H1 (cell line): ENCODE data around the gene IYD. TPM values are rescaled to one million over a fixed set of nuclear protein-coding genes. Genes with fewer than 3 reads are reported as not detected.

Experiments used
- CHD7 ChIP-seq: fragments of 300-600 bp; sonication (generic); IDR thresholded peaks from 2 replicates; pipeline ENCODE4 v1.7.1; 2012; ENCODE audit warnings: low read length, moderate library complexity, mild to moderate bottlenecking, inconsistent platforms; ENCODE audit not compliant: insufficient replicate concordance
- CTCF ChIP-seq, 3 experiments: IDR thresholded peaks; 1 replicate in 2 of 3; 2 replicates in 1 of 3; pipeline versions ENCODE4 v1.5.1 to v1.6.1; 2011; ENCODE audit warnings: low read length in 3 of 3, mild to moderate bottlenecking in 3 of 3, inconsistent platforms in 2 of 3, low read depth in 1 of 3, moderate library complexity in 1 of 3; ENCODE audit not compliant: insufficient read depth in 1 of 3; ENCODE audit errors: control extremely low read depth in 1 of 3
- KDM4A ChIP-seq: IDR thresholded peaks from one replicate; pipeline ENCODE4 v1.7.1; 2012; ENCODE audit warnings: low read depth, mild to moderate bottlenecking, moderate library complexity, low read length, inconsistent platforms; ENCODE audit not compliant: severe bottlenecking
- POLR2A ChIP-seq, 2 experiments: IDR thresholded peaks; 1 replicate in 1 of 2; 2 replicates in 1 of 2; pipeline ENCODE4 v1.6.1; 2011; ENCODE audit warnings: low read depth in 2 of 2, low read length in 2 of 2, mild to moderate bottlenecking in 2 of 2; ENCODE audit errors: control extremely low read depth in 1 of 2
- SP4 ChIP-seq: IDR thresholded peaks from 2 replicates; pipeline ENCODE4 v1.6.1; 2012; ENCODE audit warnings: low read length, inconsistent platforms
- polyA plus RNA-seq, 7 experiments: library from polyadenylated mRNA; depleted of rRNA in 3 of 7; stranded (reverse) in 5 of 7; unstranded in 2 of 7; fragments of >200 nt in 5 of 7; fragments of 200-250 nt in 2 of 7; gene quantifications; 1 replicate in 5 of 7; 2 replicates in 1 of 7; 4 replicates in 1 of 7; pipeline versions ENCODE4 v1.2.1 to v1.2.3, GENCODE V29; 2011 to 2013; ENCODE audit warnings: missing spikeins in 2 of 7, mixed read lengths in 2 of 7
- total RNA-seq: library from RNA; stranded (reverse); fragmentation: NEBNext Ultra II Directional; extraction: Animal tissue kit (Norgen Biotek cat#: 25700); gene quantifications from 2 replicates; pipeline ENCODE4 v1.2.1, GENCODE V29; 2021

IYD gene
- total and polyA plus RNA-seq, 2 of the 8 experiments (the other 6 are each of a cell fraction or from before 2014, with no cell fraction given), result not detected

- TF ChIP-seq CTCF (IDR thresholded peaks at IDR 0.05; ENCODE audit: control extremely low read depth in 1 of 3, insufficient read depth in 1 of 3, low read depth in 1 of 3, low read length in 3 of 3) (no peak), CHD7 (no peak), SP4 (no peak), KDM4A (no peak), POLR2A (IDR thresholded peaks at IDR 0.05; ENCODE audit: control extremely low read depth in 1 of 2, low read depth in 2 of 2, low read length in 2 of 2) (no peak)
Observed at GRCh38 chr6:150373260-150373701, 4.5 kb downstream of the IYD start (continued).
